HEK293 (cell line): ENCODE measurements around the gene FGFR2.
A peak's percentile ranks its signal among the peaks of the same experiment; 100 is the strongest.

Source experiments
- BCL6B ChIP-seq: fragments of 450-650 bp; formaldehyde crosslinking; IDR thresholded peaks from 2 replicates; pipeline ENCODE4 v1.5.1; 2017; ENCODE audit warnings: missing biosample characterization, missing genetic modification characterization
- GLIS1 ChIP-seq: fragments of 450-650 bp; formaldehyde crosslinking; IDR thresholded peaks from 2 replicates; pipeline ENCODE4 v1.5.1; 2016; ENCODE audit warnings: missing biosample characterization, missing genetic modification characterization
- KLF1 ChIP-seq: fragments of 450-650 bp; formaldehyde crosslinking; IDR thresholded peaks from 2 replicates; pipeline ENCODE4 v1.5.1; 2016; ENCODE audit warnings: missing biosample characterization, missing genetic modification characterization
- KLF17 ChIP-seq: fragments of 450-650 bp; formaldehyde crosslinking; IDR thresholded peaks from 2 replicates; pipeline ENCODE4 v1.5.1; 2016; ENCODE audit warnings: missing biosample characterization, missing genetic modification characterization
- RBAK ChIP-seq: fragments of 450-650 bp; formaldehyde crosslinking; IDR thresholded peaks from 2 replicates; pipeline ENCODE4 v1.5.1; 2016; ENCODE audit warnings: missing biosample characterization, missing genetic modification characterization
- SP2 ChIP-seq: fragments of 450-650 bp; formaldehyde crosslinking; IDR thresholded peaks from 2 replicates; pipeline ENCODE4 v1.5.1; 2016; ENCODE audit warnings: missing biosample characterization, missing genetic modification characterization
- SP3 ChIP-seq: fragments of 450-650 bp; formaldehyde crosslinking; IDR thresholded peaks from 2 replicates; pipeline ENCODE4 v1.5.1; 2016; ENCODE audit warnings: missing biosample characterization, missing genetic modification characterization
- TRIM28 ChIP-seq: IDR thresholded peaks from 2 replicates; pipeline ENCODE4 v1.6.1; 2011; ENCODE audit warnings: low read length, control low read depth, borderline replicate concordance
- TSHZ1 ChIP-seq: fragments of 450-650 bp; formaldehyde crosslinking; IDR thresholded peaks from 2 replicates; pipeline ENCODE4 v1.5.1; 2016; ENCODE audit warnings: missing biosample characterization, missing genetic modification characterization, borderline replicate concordance
- ZBTB17 ChIP-seq: fragments of 450-650 bp; formaldehyde crosslinking; IDR thresholded peaks from 2 replicates; pipeline ENCODE4 v1.5.1; 2016; ENCODE audit warnings: missing biosample characterization, missing genetic modification characterization
- ZBTB48 ChIP-seq: fragments of 450-650 bp; formaldehyde crosslinking; IDR thresholded peaks from 2 replicates; pipeline ENCODE4 v1.5.1; 2016; ENCODE audit warnings: missing biosample characterization, missing genetic modification characterization
- ZFP3 ChIP-seq: fragments of 450-650 bp; formaldehyde crosslinking; IDR thresholded peaks from 2 replicates; pipeline ENCODE4 v1.5.1; 2016; ENCODE audit warnings: low read depth, missing biosample characterization, missing genetic modification characterization
- ZNF114 ChIP-seq: fragments of 450-650 bp; formaldehyde crosslinking; IDR thresholded peaks from 2 replicates; pipeline ENCODE4 v1.5.0; 2017; ENCODE audit warnings: missing biosample characterization, missing genetic modification characterization
- ZNF24 ChIP-seq: fragments of 450-650 bp; formaldehyde crosslinking; IDR thresholded peaks from 2 replicates; pipeline ENCODE4 v1.5.1; 2016; ENCODE audit warnings: missing biosample characterization, missing genetic modification characterization
- ZNF274 ChIP-seq, 2 experiments: fragments of 200-500 bp in 1 of 2; fragments of 450-650 bp in 1 of 2; sonication (Bioruptor generic) in 1 of 2; formaldehyde crosslinking in 1 of 2; IDR thresholded peaks; 2 replicates each; pipeline versions ENCODE4 v1.5.1 to v1.6.1; 2014 to 2016; ENCODE audit warnings: borderline replicate concordance in 1 of 2, inconsistent platforms in 1 of 2, low read length in 1 of 2, missing biosample characterization in 1 of 2, missing genetic modification characterization in 1 of 2
- ZNF324 ChIP-seq: fragments of 450-650 bp; formaldehyde crosslinking; IDR thresholded peaks from 2 replicates; pipeline ENCODE4 v1.5.1; 2016; ENCODE audit warnings: missing biosample characterization, missing genetic modification characterization
- ZNF354C ChIP-seq: fragments of 450-650 bp; formaldehyde crosslinking; IDR thresholded peaks from 2 replicates; pipeline ENCODE4 v1.5.1; 2016; ENCODE audit warnings: missing biosample characterization, missing genetic modification characterization, low read depth, borderline replicate concordance
- ZNF473 ChIP-seq: fragments of 450-650 bp; formaldehyde crosslinking; IDR thresholded peaks from 2 replicates; pipeline ENCODE4 v1.5.1; 2017; ENCODE audit warnings: missing biosample characterization, missing genetic modification characterization
- ZNF544 ChIP-seq: fragments of 450-650 bp; formaldehyde crosslinking; IDR thresholded peaks from 2 replicates; pipeline ENCODE4 v1.5.0; 2017; ENCODE audit warnings: missing biosample characterization, missing genetic modification characterization
- ZNF596 ChIP-seq: fragments of 450-650 bp; IDR thresholded peaks from 2 replicates; pipeline ENCODE4 v1.5.0; 2018; ENCODE audit warnings: missing biosample characterization, mild to moderate bottlenecking, missing genetic modification characterization, moderate library complexity
- ZNF707 ChIP-seq: fragments of 450-650 bp; formaldehyde crosslinking; IDR thresholded peaks from 2 replicates; pipeline ENCODE4 v1.5.1; 2016; ENCODE audit warnings: missing biosample characterization, missing genetic modification characterization
- ZNF768 ChIP-seq: fragments of 450-650 bp; formaldehyde crosslinking; IDR thresholded peaks from 2 replicates; pipeline ENCODE4 v1.5.1; 2018; ENCODE audit warnings: missing biosample characterization, mild to moderate bottlenecking, missing genetic modification characterization
- ZNF785 ChIP-seq: fragments of 450-650 bp; formaldehyde crosslinking; IDR thresholded peaks from 2 replicates; pipeline ENCODE4 v1.5.1; 2016; ENCODE audit warnings: missing biosample characterization, missing genetic modification characterization
- ZNF791 ChIP-seq: fragments of 450-650 bp; formaldehyde crosslinking; IDR thresholded peaks from 2 replicates; pipeline ENCODE4 v1.5.1; 2016; ENCODE audit warnings: missing biosample characterization, missing genetic modification characterization
- ZNF830 ChIP-seq: fragments of 450-650 bp; IDR thresholded peaks from 2 replicates; pipeline ENCODE4 v1.5.0; 2018; ENCODE audit warnings: missing biosample characterization, missing genetic modification characterization, low read depth, mild to moderate bottlenecking, moderate library complexity
- TF ChIP-seq, protein P1 (sequence below): fragments of 450-650 bp; formaldehyde crosslinking; IDR thresholded peaks from 2 replicates; pipeline ENCODE4; 2016; ENCODE audit warnings: missing biosample characterization, missing genetic modification characterization
- TF ChIP-seq, protein P2 (sequence below): sonication (generic); formaldehyde crosslinking; IDR thresholded peaks from 2 replicates; pipeline ENCODE4 v1.8.1; 2022; ENCODE audit warnings: mild to moderate bottlenecking, moderate library complexity, missing genetic modification reagents
- TF ChIP-seq, protein P3 (sequence below): fragments of 450-650 bp; formaldehyde crosslinking; IDR thresholded peaks from 2 replicates; pipeline ENCODE4 v1.5.1; 2017; ENCODE audit warnings: missing biosample characterization, missing genetic modification characterization

Gene FGFR2

DNA sequence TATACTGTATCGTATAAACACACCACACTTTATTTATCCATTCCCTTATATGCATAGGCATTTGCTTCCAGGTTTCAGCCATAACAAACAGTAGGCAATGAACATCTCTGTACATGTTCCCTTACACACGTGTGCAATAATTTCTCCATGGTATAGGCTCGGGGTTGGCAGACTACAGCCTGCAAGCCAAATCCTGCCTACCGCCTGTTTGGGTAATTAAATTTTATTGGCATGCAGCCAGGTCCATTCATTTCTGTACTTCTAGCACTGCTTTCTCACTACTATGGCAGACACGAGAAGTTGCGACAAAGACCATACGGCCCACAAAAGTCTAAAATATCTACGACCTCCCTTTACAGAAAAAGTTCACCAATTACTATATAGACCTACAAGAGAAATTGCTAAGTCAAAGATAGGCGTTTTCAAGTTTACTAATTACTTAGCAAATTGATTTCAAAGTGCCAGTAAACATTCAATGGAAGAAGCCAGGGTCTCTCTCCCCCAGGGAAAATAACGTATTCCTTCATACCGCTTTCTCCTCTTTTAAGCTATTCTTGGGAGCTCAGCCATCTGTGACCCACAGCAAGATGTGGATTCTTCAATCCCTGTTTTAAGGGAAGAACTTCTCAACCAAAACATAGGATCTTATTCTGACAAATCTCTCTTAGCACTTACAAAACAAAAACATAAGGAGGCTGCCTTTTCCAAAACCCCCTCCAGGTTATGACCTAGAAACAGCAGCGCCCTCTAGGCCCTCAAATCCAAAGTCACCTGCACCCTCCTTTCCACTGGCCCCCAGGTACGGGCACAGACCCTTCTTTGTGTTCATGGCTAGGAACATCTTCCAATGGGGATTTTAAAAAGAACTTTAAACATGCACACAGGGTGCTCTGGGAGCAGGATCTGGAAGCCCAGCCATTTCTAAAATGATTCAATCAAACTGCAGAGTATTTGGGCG lies 100.5 kb downstream of the FGFR2 start (continued):
- TF ChIP-seq ZNF544 (tag by site-specific recombination) (peak; percentile 85; the same call in 1 of the 2 replicates), ZNF707 (tag by site-specific recombination) (no peak), ZNF785 (tag by site-specific recombination) (no peak), ZNF791 (tag by site-specific recombination) (no peak), BCL6B (tag by site-specific recombination) (peak; percentile 63; the same call in 1 of the 2 replicates), KLF17 (tag by site-specific recombination) (no peak), RBAK (tag by site-specific recombination) (no peak), ZNF354C (no peak), TRIM28 (no peak), GLIS1 (tag by site-specific recombination) (no peak), ZNF324 (no peak), ZNF473 (no peak), ZNF596 (tag by site-specific recombination) (no peak), SP2 (tag by site-specific recombination) (no peak), ZNF24 (0 out of 2 replicates have a peak, but pooled peaks have one; percentile 20), ZNF274 (IDR thresholded peaks at IDR 0.05; ENCODE audit: low read length) (no peak), ZNF274 (tag by site-specific recombination; IDR thresholded peaks at IDR 0.05; ENCODE audit: borderline replicate concordance) (no peak), ZNF830 (no peak; the same call in 1 of the 2 replicates), ZNF114 (no peak), ZNF768 (tag by site-specific recombination) (no peak), KLF1 (tag by site-specific recombination) (no peak), SP3 (tag by site-specific recombination) (no peak), ZFP3 (no peak), TSHZ1 (tag by site-specific recombination) (no peak), ZBTB17 (tag by site-specific recombination) (0 out of 2 replicates have a peak, but pooled peaks have one; percentile 17), ZBTB48 (tag by site-specific recombination) (no peak)
- TF ChIP-seq, protein P1, sequence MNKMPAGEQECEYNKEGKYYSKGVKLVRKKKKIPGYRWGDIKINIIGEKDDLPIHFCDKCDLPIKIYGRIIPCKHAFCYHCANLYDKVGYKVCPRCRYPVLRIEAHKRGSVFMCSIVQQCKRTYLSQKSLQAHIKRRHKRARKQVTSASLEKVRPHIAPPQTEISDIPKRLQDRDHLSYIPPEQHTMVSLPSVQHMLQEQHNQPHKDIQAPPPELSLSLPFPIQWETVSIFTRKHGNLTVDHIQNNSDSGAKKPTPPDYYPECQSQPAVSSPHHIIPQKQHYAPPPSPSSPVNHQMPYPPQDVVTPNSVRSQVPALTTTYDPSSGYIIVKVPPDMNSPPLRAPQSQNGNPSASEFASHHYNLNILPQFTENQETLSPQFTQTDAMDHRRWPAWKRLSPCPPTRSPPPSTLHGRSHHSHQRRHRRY (tag by site-specific recombination), result no peak
- TF ChIP-seq, protein P2, sequence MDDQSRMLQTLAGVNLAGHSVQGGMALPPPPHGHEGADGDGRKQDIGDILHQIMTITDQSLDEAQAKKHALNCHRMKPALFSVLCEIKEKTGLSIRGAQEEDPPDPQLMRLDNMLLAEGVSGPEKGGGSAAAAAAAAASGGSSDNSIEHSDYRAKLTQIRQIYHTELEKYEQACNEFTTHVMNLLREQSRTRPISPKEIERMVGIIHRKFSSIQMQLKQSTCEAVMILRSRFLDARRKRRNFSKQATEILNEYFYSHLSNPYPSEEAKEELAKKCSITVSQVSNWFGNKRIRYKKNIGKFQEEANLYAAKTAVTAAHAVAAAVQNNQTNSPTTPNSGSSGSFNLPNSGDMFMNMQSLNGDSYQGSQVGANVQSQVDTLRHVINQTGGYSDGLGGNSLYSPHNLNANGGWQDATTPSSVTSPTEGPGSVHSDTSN, result no peak
- TF ChIP-seq, protein P3, sequence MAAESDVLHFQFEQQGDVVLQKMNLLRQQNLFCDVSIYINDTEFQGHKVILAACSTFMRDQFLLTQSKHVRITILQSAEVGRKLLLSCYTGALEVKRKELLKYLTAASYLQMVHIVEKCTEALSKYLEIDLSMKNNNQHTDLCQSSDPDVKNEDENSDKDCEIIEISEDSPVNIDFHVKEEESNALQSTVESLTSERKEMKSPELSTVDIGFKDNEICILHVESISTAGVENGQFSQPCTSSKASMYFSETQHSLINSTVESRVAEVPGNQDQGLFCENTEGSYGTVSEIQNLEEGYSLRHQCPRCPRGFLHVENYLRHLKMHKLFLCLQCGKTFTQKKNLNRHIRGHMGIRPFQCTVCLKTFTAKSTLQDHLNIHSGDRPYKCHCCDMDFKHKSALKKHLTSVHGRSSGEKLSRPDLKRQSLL (tag by site-specific recombination), result no peak
